Measurements from ENCODE around the gene TDRD3.

TDRD3 gene

GRCh38 chr13:60396783-60397703, at the start of gene TDRD3:
Gene TDRD3 (plus strand): TSS chr13:60397220. CDS start chr13:60397365, 145 bp downstream.
- Histone ChIP-seq H3K9me3 (ENCODE audit: control insufficient read depth, low read length) (no peaks in the 10 kb centered on the region), H3K9ac (ENCODE audit: low read length) (peak within 1 kb of the TSS; percentile 92), H3K4me3 (ENCODE audit: low read length) (peak within 1 kb of the TSS; percentile 92), H3K27me3 (ENCODE audit: control insufficient read depth, insufficient read depth, low read length) (no peaks in the 10 kb centered on the region), H3K4me1 (ENCODE audit: control insufficient read depth, insufficient read depth, low read length) (peaks cover 16% of the 10 kb centered on the region), H3K36me3 (ENCODE audit: control insufficient read depth, insufficient read depth, low read length) (no peaks in the 10 kb centered on the region)

- Histone ChIP-seq H3K4me3 (ENCODE audit: low read length) (no peak overlapping the region), H3K9me3 (ENCODE audit: control insufficient read depth, low read length) (no peaks in the 10 kb centered on the region), H3K9ac (ENCODE audit: low read length) (no peak overlapping the region), H3K36me3 (ENCODE audit: control insufficient read depth, insufficient read depth, low read length) (no peaks in the 10 kb centered on the region), H3K4me1 (ENCODE audit: control insufficient read depth, insufficient read depth, low read length) (no peaks in the 10 kb centered on the region), H3K27me3 (ENCODE audit: control insufficient read depth, insufficient read depth, low read length) (no peaks in the 10 kb centered on the region)
Observed at GRCh38 chr13:60347690-60348089, 49.3 kb upstream of the TDRD3 start.

- Histone ChIP-seq H3K9ac (ENCODE audit: low read length) (no peak overlapping the region), H3K4me3 (ENCODE audit: low read length) (no peak overlapping the region), H3K27me3 (ENCODE audit: control insufficient read depth, insufficient read depth, low read length) (no peaks in the 10 kb centered on the region), H3K4me1 (ENCODE audit: control insufficient read depth, insufficient read depth, low read length) (no peaks in the 10 kb centered on the region), H3K36me3 (ENCODE audit: control insufficient read depth, insufficient read depth, low read length) (no peaks in the 10 kb centered on the region), H3K9me3 (ENCODE audit: control insufficient read depth, low read length) (no peaks in the 10 kb centered on the region)
Observed at GRCh38 chr13:60348097-60348496, 48.9 kb upstream of the TDRD3 start.

GRCh38 chr13:60351326-60351725, 45.7 kb upstream of the TDRD3 start:
- Histone ChIP-seq H3K4me3 (ENCODE audit: low read length) (no peak overlapping the region), H3K4me1 (ENCODE audit: control insufficient read depth, insufficient read depth, low read length) (no peaks in the 10 kb centered on the region)

GRCh38 chr13:60351855-60352615, 45.0 kb upstream of the TDRD3 start:
- no peaks in the 10 kb centered on the region for H3K4me1 ChIP-seq (ENCODE audit: control insufficient read depth, insufficient read depth, low read length)
- H3K4me3 ChIP-seq (ENCODE audit: low read length) = no peak overlapping the region
- H3K36me3 ChIP-seq (ENCODE audit: control insufficient read depth, insufficient read depth, low read length) = no peaks in the 10 kb centered on the region
- H3K9ac ChIP-seq (ENCODE audit: low read length) = no peak overlapping the region
- no peaks in the 10 kb centered on the region for H3K9me3 ChIP-seq (ENCODE audit: control insufficient read depth, low read length)
- no peaks in the 10 kb centered on the region for H3K27me3 ChIP-seq (ENCODE audit: control insufficient read depth, insufficient read depth, low read length)

More at GRCh38 chr13:60351326-60351725, 45.7 kb upstream of the TDRD3 start:
- Histone ChIP-seq H3K9me3 (ENCODE audit: control insufficient read depth, low read length) (no peaks in the 10 kb centered on the region), H3K9ac (ENCODE audit: low read length) (no peak overlapping the region), H3K36me3 (ENCODE audit: control insufficient read depth, insufficient read depth, low read length) (no peaks in the 10 kb centered on the region), H3K27me3 (ENCODE audit: control insufficient read depth, insufficient read depth, low read length) (no peaks in the 10 kb centered on the region)

GRCh38 chr13:60352644-60353043, 44.4 kb upstream of the TDRD3 start:
- H3K27me3 ChIP-seq (ENCODE audit: control insufficient read depth, insufficient read depth, low read length) = no peaks in the 10 kb centered on the region
- H3K4me3 ChIP-seq (ENCODE audit: low read length) = no peak overlapping the region
- H3K9me3 ChIP-seq (ENCODE audit: control insufficient read depth, low read length) = no peaks in the 10 kb centered on the region
- H3K36me3 ChIP-seq (ENCODE audit: control insufficient read depth, insufficient read depth, low read length) = no peaks in the 10 kb centered on the region
- H3K9ac ChIP-seq (ENCODE audit: low read length) = no peak overlapping the region
- H3K4me1 ChIP-seq (ENCODE audit: control insufficient read depth, insufficient read depth, low read length) = no peaks in the 10 kb centered on the region

- Histone ChIP-seq H3K36me3 (ENCODE audit: control insufficient read depth, insufficient read depth, low read length) (no peaks in the 10 kb centered on the region), H3K9me3 (ENCODE audit: control insufficient read depth, low read length) (no peaks in the 10 kb centered on the region), H3K9ac (ENCODE audit: low read length) (no peak overlapping the region), H3K4me3 (ENCODE audit: low read length) (no peak overlapping the region), H3K27me3 (ENCODE audit: control insufficient read depth, insufficient read depth, low read length) (no peaks in the 10 kb centered on the region), H3K4me1 (ENCODE audit: control insufficient read depth, insufficient read depth, low read length) (no peaks in the 10 kb centered on the region)
Observed at GRCh38 chr13:60355056-60355455, 42.0 kb upstream of the TDRD3 start.

GRCh38 chr13:60356970-60357369, 40.0 kb upstream of the TDRD3 start:
- Histone ChIP-seq H3K4me1 (ENCODE audit: control insufficient read depth, insufficient read depth, low read length) (no peaks in the 10 kb centered on the region), H3K36me3 (ENCODE audit: control insufficient read depth, insufficient read depth, low read length) (no peaks in the 10 kb centered on the region), H3K4me3 (ENCODE audit: low read length) (no peak overlapping the region), H3K27me3 (ENCODE audit: control insufficient read depth, insufficient read depth, low read length) (no peaks in the 10 kb centered on the region), H3K9ac (ENCODE audit: low read length) (no peak overlapping the region), H3K9me3 (ENCODE audit: control insufficient read depth, low read length) (no peaks in the 10 kb centered on the region)

GRCh38 chr13:60358453-60358852, 38.6 kb upstream of the TDRD3 start:
- Histone ChIP-seq H3K9ac (ENCODE audit: low read length) (no peak overlapping the region), H3K9me3 (ENCODE audit: control insufficient read depth, low read length) (no peaks in the 10 kb centered on the region), H3K27me3 (ENCODE audit: control insufficient read depth, insufficient read depth, low read length) (no peaks in the 10 kb centered on the region), H3K36me3 (ENCODE audit: control insufficient read depth, insufficient read depth, low read length) (no peaks in the 10 kb centered on the region), H3K4me1 (ENCODE audit: control insufficient read depth, insufficient read depth, low read length) (no peaks in the 10 kb centered on the region), H3K4me3 (ENCODE audit: low read length) (no peak overlapping the region)

- Histone ChIP-seq H3K9me3 (ENCODE audit: control insufficient read depth, low read length) (no peaks in the 10 kb centered on the region), H3K9ac (ENCODE audit: low read length) (no peak overlapping the region), H3K36me3 (ENCODE audit: control insufficient read depth, insufficient read depth, low read length) (no peaks in the 10 kb centered on the region), H3K27me3 (ENCODE audit: control insufficient read depth, insufficient read depth, low read length) (no peaks in the 10 kb centered on the region), H3K4me1 (ENCODE audit: control insufficient read depth, insufficient read depth, low read length) (no peaks in the 10 kb centered on the region), H3K4me3 (ENCODE audit: low read length) (no peak overlapping the region)
Observed at GRCh38 chr13:60363288-60363687, 33.7 kb upstream of the TDRD3 start.

GRCh38 chr13:60369242-60369641, 27.8 kb upstream of the TDRD3 start:
- H3K27me3 ChIP-seq (ENCODE audit: control insufficient read depth, insufficient read depth, low read length) = no peaks in the 10 kb centered on the region
- H3K4me3 ChIP-seq (ENCODE audit: low read length) = no peak overlapping the region
- peaks cover 7% of the 10 kb centered on the region for H3K4me1 ChIP-seq (ENCODE audit: control insufficient read depth, insufficient read depth, low read length)
- H3K9me3 ChIP-seq (ENCODE audit: control insufficient read depth, low read length) = no peaks in the 10 kb centered on the region
- no peak overlapping the region for H3K9ac ChIP-seq (ENCODE audit: low read length)
- H3K36me3 ChIP-seq (ENCODE audit: control insufficient read depth, insufficient read depth, low read length) = no peaks in the 10 kb centered on the region

GRCh38 chr13:60370343-60370742, 26.7 kb upstream of the TDRD3 start:
- Histone ChIP-seq H3K4me1 (ENCODE audit: control insufficient read depth, insufficient read depth, low read length) (peaks cover 7% of the 10 kb centered on the region), H3K36me3 (ENCODE audit: control insufficient read depth, insufficient read depth, low read length) (no peaks in the 10 kb centered on the region), H3K27me3 (ENCODE audit: control insufficient read depth, insufficient read depth, low read length) (no peaks in the 10 kb centered on the region), H3K4me3 (ENCODE audit: low read length) (no peak overlapping the region), H3K9me3 (ENCODE audit: control insufficient read depth, low read length) (no peaks in the 10 kb centered on the region), H3K9ac (ENCODE audit: low read length) (no peak overlapping the region)
